Dendritic cell treated with granulocyte-macrophage colony-stimulating factor and Interleukin-4, amounts not matched to agents 40 ng/mL and 50 ng/mL, for 4 days (primary cell): Measurements from ENCODE around the gene GRM3.

ENCODE experiments used
- H3K27ac Mint-ChIP-seq: one replicate; pipeline ENCODE4 v1.8.0; 2022; ENCODE audit warnings: mild to moderate bottlenecking, mixed read lengths
- H3K27me3 Mint-ChIP-seq: one replicate; pipeline ENCODE4 v1.8.0; 2022; ENCODE audit warnings: mild to moderate bottlenecking, mixed read lengths
- H3K36me3 Mint-ChIP-seq: one replicate; pipeline ENCODE4 v1.8.0; 2022; ENCODE audit warnings: low read depth, mixed read lengths
- H3K4me1 Mint-ChIP-seq: one replicate; pipeline ENCODE4 v1.8.0; 2022; ENCODE audit warnings: low read depth, mixed read lengths
- H3K4me3 Mint-ChIP-seq: one replicate; pipeline ENCODE4 v1.8.0; 2022; ENCODE audit warnings: mild to moderate bottlenecking, moderate library complexity, mixed read lengths
- H3K9me3 Mint-ChIP-seq: one replicate; pipeline ENCODE4 v1.8.0; 2022; ENCODE audit warnings: mixed read lengths
- intact Hi-C: fragments of 100-400 bp; cut with micrococcal nuclease; formaldehyde crosslinking; loops from one replicate; pipeline ENCODE4 v1.15.0; 2022

The GRM3 gene

GRCh38 chr7:86660950-86661462 is 17.3 kb downstream of the GRM3 start:
- Mint-ChIP-seq H3K27ac (no peak overlapping the region), H3K36me3 (no peaks in the 10 kb centered on the region), H3K27me3 (no peaks in the 10 kb centered on the region), H3K4me1 (no peaks in the 10 kb centered on the region), H3K4me3 (no peak overlapping the region), H3K9me3 (no peaks in the 10 kb centered on the region)
- intact Hi-C loops: no loop called here

GRCh38 chr7:86664486-86664885 is 20.8 kb downstream of the GRM3 start:
- Mint-ChIP-seq H3K4me1 (no peaks in the 10 kb centered on the region), H3K36me3 (no peaks in the 10 kb centered on the region), H3K27ac (no peak overlapping the region), H3K9me3 (no peaks in the 10 kb centered on the region), H3K27me3 (no peaks in the 10 kb centered on the region), H3K4me3 (no peak overlapping the region)
- intact Hi-C loops: no loop called here

GRCh38 chr7:86664991-86665390 is 21.3 kb downstream of the GRM3 start:
- Mint-ChIP-seq H3K4me3 (no peak overlapping the region), H3K36me3 (no peaks in the 10 kb centered on the region), H3K4me1 (no peaks in the 10 kb centered on the region), H3K27ac (no peak overlapping the region), H3K9me3 (no peaks in the 10 kb centered on the region), H3K27me3 (no peaks in the 10 kb centered on the region)
- intact Hi-C loops: no loop called here

- Mint-ChIP-seq H3K27ac (no peak overlapping the region), H3K9me3 (no peaks in the 10 kb centered on the region), H3K36me3 (no peaks in the 10 kb centered on the region), H3K27me3 (no peaks in the 10 kb centered on the region), H3K4me3 (no peak overlapping the region), H3K4me1 (no peaks in the 10 kb centered on the region)
- intact Hi-C loops: no loop called here
Measured at GRCh38 chr7:86665669-86666068, 22.0 kb downstream of the GRM3 start.

GRCh38 chr7:86667732-86668131 is 24.0 kb downstream of the GRM3 start:
- Mint-ChIP-seq H3K9me3 (no peaks in the 10 kb centered on the region), H3K36me3 (no peaks in the 10 kb centered on the region), H3K27me3 (no peaks in the 10 kb centered on the region), H3K4me1 (no peaks in the 10 kb centered on the region), H3K4me3 (no peak overlapping the region), H3K27ac (no peak overlapping the region)
- intact Hi-C loops: no loop called here

GRCh38 chr7:86668315-86668714 is 24.6 kb downstream of the GRM3 start:
- intact Hi-C loops: no loop called here
- Mint-ChIP-seq H3K27ac (no peak overlapping the region), H3K27me3 (no peaks in the 10 kb centered on the region), H3K4me3 (no peak overlapping the region), H3K9me3 (no peaks in the 10 kb centered on the region), H3K4me1 (no peaks in the 10 kb centered on the region), H3K36me3 (no peaks in the 10 kb centered on the region)

- H3K4me1 Mint-ChIP-seq: no peaks in the 10 kb centered on the region
- intact Hi-C loops: no loop called here
- no peaks in the 10 kb centered on the region for H3K36me3 Mint-ChIP-seq
- H3K27ac Mint-ChIP-seq: no peak overlapping the region
- H3K27me3 Mint-ChIP-seq: no peaks in the 10 kb centered on the region
- peaks cover 4% of the 10 kb centered on the region for H3K9me3 Mint-ChIP-seq
- no peak overlapping the region for H3K4me3 Mint-ChIP-seq
Measured at GRCh38 chr7:86687831-86688230, 44.1 kb downstream of the GRM3 start.

- no peak overlapping the region for H3K27ac Mint-ChIP-seq
- no peaks in the 10 kb centered on the region for H3K4me1 Mint-ChIP-seq
- intact Hi-C loops: no loop called here
- no peak overlapping the region for H3K4me3 Mint-ChIP-seq
- peaks cover 8% of the 10 kb centered on the region for H3K9me3 Mint-ChIP-seq
- H3K36me3 Mint-ChIP-seq: no peaks in the 10 kb centered on the region
- H3K27me3 Mint-ChIP-seq: no peaks in the 10 kb centered on the region
Measured at GRCh38 chr7:86689363-86689762, 45.7 kb downstream of the GRM3 start.

GRCh38 chr7:86692755-86693154 is 49.0 kb downstream of the GRM3 start:
- intact Hi-C loops: no loop called here
- no peaks in the 10 kb centered on the region for H3K4me1 Mint-ChIP-seq
- H3K27me3 Mint-ChIP-seq: no peaks in the 10 kb centered on the region
- H3K4me3 Mint-ChIP-seq: no peak overlapping the region
- H3K9me3 Mint-ChIP-seq: peaks cover 8% of the 10 kb centered on the region
- no peaks in the 10 kb centered on the region for H3K36me3 Mint-ChIP-seq
- H3K27ac Mint-ChIP-seq: no peak overlapping the region

- Mint-ChIP-seq H3K9me3 (no peaks in the 10 kb centered on the region), H3K27me3 (no peaks in the 10 kb centered on the region), H3K27ac (no peak overlapping the region), H3K36me3 (no peaks in the 10 kb centered on the region), H3K4me3 (no peak overlapping the region), H3K4me1 (no peaks in the 10 kb centered on the region)
- intact Hi-C loops: no loop called here
Measured at GRCh38 chr7:86706406-86706805, 62.7 kb downstream of the GRM3 start.

GRCh38 chr7:86708031-86708680 is 64.4 kb downstream of the GRM3 start:
- no peaks in the 10 kb centered on the region for H3K27me3 Mint-ChIP-seq

GRCh38 chr7:86720306-86720705 is 76.6 kb downstream of the GRM3 start:
- H3K27me3 Mint-ChIP-seq: no peaks in the 10 kb centered on the region
- H3K4me3 Mint-ChIP-seq: no peak overlapping the region
- H3K27ac Mint-ChIP-seq: no peak overlapping the region
- no peaks in the 10 kb centered on the region for H3K36me3 Mint-ChIP-seq
- intact Hi-C loops: no loop called here
- no peaks in the 10 kb centered on the region for H3K4me1 Mint-ChIP-seq
- H3K9me3 Mint-ChIP-seq: peaks cover 9% of the 10 kb centered on the region

More at GRCh38 chr7:86708031-86708680, 64.4 kb downstream of the GRM3 start:
- H3K4me3 Mint-ChIP-seq: no peak overlapping the region
- no peaks in the 10 kb centered on the region for H3K36me3 Mint-ChIP-seq
- no peaks in the 10 kb centered on the region for H3K4me1 Mint-ChIP-seq
- no peak overlapping the region for H3K27ac Mint-ChIP-seq
- intact Hi-C loops: no loop called here
- no peaks in the 10 kb centered on the region for H3K9me3 Mint-ChIP-seq

- Mint-ChIP-seq H3K4me3 (no peak overlapping the region), H3K9me3 (peaks cover 30% of the 10 kb centered on the region), H3K4me1 (no peaks in the 10 kb centered on the region), H3K36me3 (no peaks in the 10 kb centered on the region), H3K27me3 (no peaks in the 10 kb centered on the region), H3K27ac (no peak overlapping the region)
- intact Hi-C loops: no loop called here
Measured at GRCh38 chr7:86733783-86734182, 90.1 kb downstream of the GRM3 start.

- no peaks in the 10 kb centered on the region for H3K9me3 Mint-ChIP-seq
- no peak overlapping the region for H3K4me3 Mint-ChIP-seq
- H3K27me3 Mint-ChIP-seq: no peaks in the 10 kb centered on the region
- intact Hi-C loops: no loop called here
- H3K36me3 Mint-ChIP-seq: no peaks in the 10 kb centered on the region
- H3K4me1 Mint-ChIP-seq: no peaks in the 10 kb centered on the region
- H3K27ac Mint-ChIP-seq: no peak overlapping the region
Measured at GRCh38 chr7:86745013-86745745, 101.5 kb downstream of the GRM3 start.
